HEK293T (cell line): ENCODE data around the gene ODF4.

Source experiments
- FOXM1 ChIP-seq: fragments of 450-650 bp; IDR thresholded peaks from 2 replicates; pipeline ENCODE4 v1.6.1; 2017; ENCODE audit warnings: mild to moderate bottlenecking, borderline replicate concordance
- SUZ12 ChIP-seq: fragments of 450-650 bp; IDR thresholded peaks from 2 replicates; pipeline ENCODE4 v1.6.1; 2016; ENCODE audit warnings: mild to moderate bottlenecking

GRCh38 chr17:8382880-8383142 lies 43.2 kb downstream of the ODF4 start:
- no peak for TF ChIP-seq SUZ12
- no peak for TF ChIP-seq FOXM1
